Vagina (tissue), 2 donors: Measurements from ENCODE around the gene UQCRHL. TPM values are rescaled to one million over a fixed set of nuclear protein-coding genes. Genes with fewer than 3 reads are reported as not detected.
"Not testable (repeated sequence)": the region's sequence is repeated elsewhere in the genome, so short reads cannot be mapped to it uniquely, and the experiment has no call there.

Experiments
- DNase-seq, 2 donors: peaks; one replicate each; pipeline ENCODE4 v3.0.0-alpha.2; 2017; ENCODE audit errors: extremely low spot score in 2 of 2
- H3K27ac ChIP-seq: fragments of 200-600 bp; sonication (generic); one replicate; pipeline ENCODE4 v1.5.1; 2019
- H3K27me3 ChIP-seq: fragments of 200-600 bp; sonication (generic); one replicate; pipeline ENCODE4 v1.5.1; 2019
- H3K36me3 ChIP-seq, 2 donors: fragments of 200-600 bp; sonication (generic); one replicate each; pipeline ENCODE4 v1.5.1; 2017 to 2019
- H3K4me1 ChIP-seq: fragments of 200-600 bp; sonication (generic); one replicate; pipeline ENCODE4 v1.5.1; 2019
- H3K4me3 ChIP-seq, 2 donors: fragments of 200-600 bp; sonication (generic); 1 replicate in 1 of 2; 2 replicates in 1 of 2; pipeline ENCODE4 v1.5.1; 2016 to 2019
- H3K9me3 ChIP-seq: fragments of 200-600 bp; sonication (generic); one replicate; pipeline ENCODE4 v1.5.1; 2019
- POLR2A ChIP-seq, 2 donors: fragments of 450-650 bp; IDR thresholded peaks; one replicate each; pipeline ENCODE4 v1.6.1; 2017; ENCODE audit warnings: antibody characterized with exemption in 2 of 2, mild to moderate bottlenecking in 2 of 2, moderate library complexity in 2 of 2
- POLR2AphosphoS5 ChIP-seq, 2 donors: sonication (generic); formaldehyde crosslinking; IDR thresholded peaks; one replicate each; pipeline ENCODE4 v1.9.0; 2017; ENCODE audit warnings: antibody characterized with exemption in 2 of 2, mild to moderate bottlenecking in 2 of 2, low read depth in 1 of 2; ENCODE audit not compliant: insufficient read depth in 1 of 2
- intact Hi-C: fragments of 100-400 bp; cut with DNase I; formaldehyde crosslinking; loops from one replicate; pipeline ENCODE4 v1.15.1; 2023
- total RNA-seq: library from RNA; depleted of rRNA; stranded (reverse); fragments of >200 nt; gene quantifications from one replicate; pipeline ENCODE4 v1.2.3, GENCODE V29; 2016
- TF ChIP-seq, protein P1 (sequence below), 3 experiments: fragments of 450-650 bp in 2 of 3; fragments of 200-600 bp in 1 of 3; sonication (generic) in 1 of 3; IDR thresholded peaks; one replicate each; pipeline ENCODE4 v1.5.1; 2017 to 2019; ENCODE audit warnings: antibody characterized with exemption in 3 of 3, mild to moderate bottlenecking in 2 of 3, moderate library complexity in 2 of 3

The UQCRHL gene
- total RNA-seq, 1 donor from 2014 or later, result 1.5 TPM

DNA sequence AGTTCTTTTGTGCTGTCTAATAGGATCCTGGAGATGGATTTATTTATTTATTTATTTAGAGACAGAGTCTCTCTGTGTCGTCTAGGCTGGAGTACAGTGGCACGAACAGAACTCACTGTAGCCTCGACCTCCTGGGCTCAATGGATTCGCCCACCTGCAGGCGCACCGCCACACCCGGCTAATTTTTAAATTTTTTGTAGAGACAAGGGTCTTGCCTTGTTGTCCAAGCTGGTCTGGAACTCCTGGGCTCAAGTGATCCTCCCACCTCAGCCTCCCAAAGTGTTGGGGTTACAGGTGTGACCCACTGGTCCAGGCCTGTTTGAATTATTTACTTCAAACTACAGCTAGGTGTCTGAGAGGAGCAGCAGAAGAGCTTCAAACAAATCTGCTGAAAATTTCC lies 30.5 kb upstream of the UQCRHL start:
- H3K36me3 ChIP-seq, result no peaks in the 10 kb centered on the region
- no peak for TF ChIP-seq POLR2A (IDR thresholded peaks at IDR 0.05)
- TF ChIP-seq, protein P1, sequence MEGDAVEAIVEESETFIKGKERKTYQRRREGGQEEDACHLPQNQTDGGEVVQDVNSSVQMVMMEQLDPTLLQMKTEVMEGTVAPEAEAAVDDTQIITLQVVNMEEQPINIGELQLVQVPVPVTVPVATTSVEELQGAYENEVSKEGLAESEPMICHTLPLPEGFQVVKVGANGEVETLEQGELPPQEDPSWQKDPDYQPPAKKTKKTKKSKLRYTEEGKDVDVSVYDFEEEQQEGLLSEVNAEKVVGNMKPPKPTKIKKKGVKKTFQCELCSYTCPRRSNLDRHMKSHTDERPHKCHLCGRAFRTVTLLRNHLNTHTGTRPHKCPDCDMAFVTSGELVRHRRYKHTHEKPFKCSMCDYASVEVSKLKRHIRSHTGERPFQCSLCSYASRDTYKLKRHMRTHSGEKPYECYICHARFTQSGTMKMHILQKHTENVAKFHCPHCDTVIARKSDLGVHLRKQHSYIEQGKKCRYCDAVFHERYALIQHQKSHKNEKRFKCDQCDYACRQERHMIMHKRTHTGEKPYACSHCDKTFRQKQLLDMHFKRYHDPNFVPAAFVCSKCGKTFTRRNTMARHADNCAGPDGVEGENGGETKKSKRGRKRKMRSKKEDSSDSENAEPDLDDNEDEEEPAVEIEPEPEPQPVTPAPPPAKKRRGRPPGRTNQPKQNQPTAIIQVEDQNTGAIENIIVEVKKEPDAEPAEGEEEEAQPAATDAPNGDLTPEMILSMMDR (IDR thresholded peaks at IDR 0.05), result no peak
- TF ChIP-seq POLR2AphosphoS5 (IDR thresholded peaks at IDR 0.05; ENCODE audit: insufficient read depth in 1 of 2, low read depth in 1 of 2), result no peak
- H3K4me1 ChIP-seq, result peaks cover 18% of the 10 kb centered on the region
- no peak for DNase-seq
- intact Hi-C loops, result no loop called here
- no peak overlapping the region for H3K27ac ChIP-seq
- no peaks in the 10 kb centered on the region for H3K27me3 ChIP-seq
- no peak overlapping the region for H3K4me3 ChIP-seq
- H3K9me3 ChIP-seq, result no peaks in the 10 kb centered on the region

DNA sequence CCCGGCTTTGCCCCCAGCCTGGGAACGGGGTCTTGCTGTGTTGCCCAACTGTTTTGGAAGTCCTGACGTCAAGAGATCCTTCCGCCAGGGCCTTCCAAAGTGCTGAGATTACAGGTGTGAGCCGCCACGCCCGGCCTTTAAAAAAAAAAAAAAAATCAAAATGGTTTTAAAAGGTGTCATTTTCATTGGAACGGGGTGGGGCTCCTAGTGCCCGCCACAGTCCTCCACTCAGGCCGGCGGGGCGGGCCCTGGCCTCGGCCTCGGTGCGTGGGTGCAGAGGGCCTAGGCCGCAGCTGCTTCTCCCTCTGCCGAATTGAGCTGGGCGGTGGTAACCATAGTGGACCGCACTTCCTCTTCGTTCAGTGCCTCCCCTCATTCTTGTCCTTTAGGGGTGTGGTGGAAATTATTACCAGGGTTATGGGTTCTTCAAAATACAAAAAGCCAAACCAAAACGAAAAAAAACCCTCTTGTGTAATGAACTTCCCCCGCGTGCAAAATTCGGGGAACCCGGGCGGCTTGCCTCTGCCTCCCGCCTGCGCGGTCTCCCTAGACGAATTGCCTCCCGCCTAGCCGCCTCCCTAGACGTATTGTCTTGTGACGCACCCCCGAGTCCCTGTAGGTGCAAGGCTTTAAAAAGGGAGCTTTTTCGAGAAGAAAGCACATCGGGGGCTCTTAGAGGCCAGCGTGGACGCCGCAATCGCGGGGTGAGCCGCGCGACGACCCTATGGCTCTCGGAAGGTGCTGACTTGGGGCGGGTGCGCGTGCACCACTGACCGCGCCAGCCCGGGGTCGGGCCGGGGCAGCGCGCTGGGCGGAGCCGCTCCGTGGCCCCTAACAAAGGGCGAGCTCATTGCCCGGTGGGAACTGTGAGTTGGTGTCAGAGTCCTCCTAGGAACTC lies 29.6 kb upstream of the UQCRHL start:
- no peaks in the 10 kb centered on the region for H3K36me3 ChIP-seq
- TF ChIP-seq POLR2AphosphoS5 (IDR thresholded peaks at IDR 0.05; ENCODE audit: insufficient read depth in 1 of 2, low read depth in 1 of 2) (no peak), POLR2A (IDR thresholded peaks at IDR 0.05) (no peak)
- TF ChIP-seq, protein P1 (IDR thresholded peaks at IDR 0.05), result no peak
- peaks cover 27% of the 10 kb centered on the region for H3K4me1 ChIP-seq
- intact Hi-C loops, result no loop called here
- no peaks in the 10 kb centered on the region for H3K9me3 ChIP-seq
- DNase-seq, result peak in 1 of 2 donors; percentile 89
- peak overlapping the region in 1 of 2 donors; percentile 75 for H3K4me3 ChIP-seq
- H3K27me3 ChIP-seq, result no peaks in the 10 kb centered on the region
- H3K27ac ChIP-seq, result peak overlapping the region; percentile 100

DNA sequence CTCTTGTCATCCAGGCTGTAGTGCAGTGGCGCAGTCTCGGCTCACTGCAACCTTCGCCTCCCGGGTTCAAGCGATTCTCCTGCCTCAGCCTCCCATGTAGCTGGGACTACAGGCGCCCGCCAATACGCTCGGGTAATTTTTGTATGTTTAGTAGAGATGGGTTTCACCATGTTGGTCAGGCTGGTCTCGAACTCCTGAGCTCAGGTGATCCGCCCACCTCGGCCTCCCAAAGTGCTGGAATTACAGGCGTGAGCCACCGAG lies 29.0 kb upstream of the UQCRHL start:
- H3K9me3 ChIP-seq, intact Hi-C loops, H3K36me3 ChIP-seq, H3K27me3 ChIP-seq, DNase-seq: not testable (repeated sequence)
- peak overlapping the region; percentile 100 for H3K27ac ChIP-seq
- peak overlapping the region; percentile 54 to 75 for H3K4me3 ChIP-seq
- peaks cover 31% of the 10 kb centered on the region for H3K4me1 ChIP-seq

DNA sequence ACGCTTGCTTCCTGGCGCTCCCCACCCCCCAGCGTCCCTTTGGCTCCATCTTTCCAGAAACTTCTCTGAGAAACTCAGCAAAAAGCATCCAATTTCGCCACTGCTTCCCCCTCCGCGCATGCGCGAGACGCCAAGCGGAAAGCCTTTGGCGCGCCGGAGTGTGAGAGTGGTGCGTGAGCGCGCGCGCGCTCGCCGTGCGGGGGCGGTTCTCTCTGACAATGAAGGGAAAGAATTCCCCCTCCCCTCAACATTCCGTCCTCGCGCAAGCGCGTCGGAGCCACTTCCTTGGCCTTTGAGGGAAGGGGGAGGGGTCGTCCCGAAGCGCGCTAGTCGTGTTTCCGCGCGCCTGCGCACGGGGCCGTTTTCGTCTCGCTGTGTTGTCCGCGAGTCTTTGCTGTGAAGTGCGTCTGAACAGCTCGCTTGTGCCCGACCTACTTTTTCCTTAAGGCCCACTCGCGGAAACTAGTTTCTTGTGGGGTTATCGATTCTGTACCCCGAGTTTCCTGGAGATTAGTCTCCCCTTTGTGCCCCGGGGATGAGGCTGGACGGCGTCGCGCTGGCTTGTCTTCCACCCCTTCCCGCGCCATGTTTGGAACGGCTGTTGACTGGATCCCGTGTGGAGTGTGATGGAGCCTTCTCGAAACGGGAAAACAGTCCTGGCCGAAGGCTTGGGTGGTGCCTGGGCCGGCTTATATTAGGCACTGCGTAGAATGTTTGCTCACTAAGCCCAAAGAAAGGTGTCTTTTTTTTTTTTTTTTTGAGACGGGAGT lies 28.5 kb upstream of the UQCRHL start:
- peak; percentile 99 for DNase-seq
- Histone ChIP-seq H3K36me3 (no peaks in the 10 kb centered on the region), H3K27me3 (no peaks in the 10 kb centered on the region), H3K27ac (peak overlapping the region; percentile 100), H3K4me1 (peaks cover 37% of the 10 kb centered on the region), H3K9me3 (no peaks in the 10 kb centered on the region), H3K4me3 (peak overlapping the region; percentile 74 to 75)
- intact Hi-C loops, result loop anchor here (2.0 kb wide), 4 partner anchors 13 to 113 kb away; no protein-coding TSS in a partner anchor
- TF ChIP-seq, protein P1 (IDR thresholded peaks at IDR 0.05), result no peak
- TF ChIP-seq POLR2AphosphoS5 (IDR thresholded peaks at IDR 0.05; ENCODE audit: insufficient read depth in 1 of 2, low read depth in 1 of 2) (peak; percentile 98 to 100), POLR2A (IDR thresholded peaks at IDR 0.05) (peak in 1 of 2 donors; percentile 83)

DNA sequence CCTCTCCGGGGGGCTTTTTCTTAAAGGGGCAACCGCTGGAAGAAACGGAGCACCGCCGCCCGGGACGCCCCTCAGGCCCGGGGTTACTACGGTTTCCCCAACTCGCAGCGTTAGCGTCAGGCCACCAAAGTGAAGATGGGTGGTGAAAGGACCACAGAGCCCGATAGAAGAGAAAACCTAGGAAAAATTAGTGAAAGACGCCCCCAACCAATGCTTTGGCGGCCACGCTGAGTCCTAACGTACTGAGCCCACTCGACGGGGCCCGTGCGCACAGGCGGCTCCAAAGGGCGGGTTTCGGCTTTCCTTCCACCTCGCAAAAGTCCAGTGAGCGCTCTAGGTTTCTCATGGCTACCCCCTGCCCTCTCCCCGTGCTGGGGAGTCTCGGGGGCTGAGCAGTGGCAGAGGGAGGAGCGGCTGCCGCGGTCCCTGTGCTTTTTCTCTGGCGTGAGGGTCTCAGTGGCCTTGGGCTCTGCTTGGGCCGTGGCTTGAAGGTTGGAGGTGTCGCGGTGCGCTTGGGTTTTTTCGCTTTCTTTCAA lies 27.8 kb upstream of the UQCRHL start:
- TF ChIP-seq, protein P1 (IDR thresholded peaks at IDR 0.05), result no peak
- TF ChIP-seq POLR2AphosphoS5 (IDR thresholded peaks at IDR 0.05; ENCODE audit: insufficient read depth in 1 of 2, low read depth in 1 of 2), result no peak
- no peak for TF ChIP-seq POLR2A (IDR thresholded peaks at IDR 0.05)
- peak overlapping the region; percentile 100 for H3K27ac ChIP-seq
- intact Hi-C loops, result loop anchor here (2.0 kb wide), 4 partner anchors 14 to 114 kb away; no protein-coding TSS in a partner anchor
- DNase-seq, result peak in 1 of 2 donors; percentile 87
- H3K4me1 ChIP-seq, result peaks cover 43% of the 10 kb centered on the region
- no peaks in the 10 kb centered on the region for H3K27me3 ChIP-seq
- H3K4me3 ChIP-seq, result peak overlapping the region; percentile 74 to 75
- no peaks in the 10 kb centered on the region for H3K36me3 ChIP-seq
- H3K9me3 ChIP-seq, result no peaks in the 10 kb centered on the region
